Tongue (tissue), 2 donors: ENCODE results near the gene KCNQ2. TPM values are rescaled to one million over a fixed set of nuclear protein-coding genes. Genes with fewer than 3 reads are reported as not detected.

Experiments used
- DNase-seq: peaks from one replicate; pipeline ENCODE4 v3.0.0-alpha.2; 2015
- total RNA-seq: library from RNA; depleted of rRNA; stranded (reverse); fragments of >200 nt; gene quantifications from one replicate; pipeline ENCODE4 v1.2.3, GENCODE V29; 2014

KCNQ2 gene
- total RNA-seq, 1 donor from 2014 or later = 2.6 TPM

DNA sequence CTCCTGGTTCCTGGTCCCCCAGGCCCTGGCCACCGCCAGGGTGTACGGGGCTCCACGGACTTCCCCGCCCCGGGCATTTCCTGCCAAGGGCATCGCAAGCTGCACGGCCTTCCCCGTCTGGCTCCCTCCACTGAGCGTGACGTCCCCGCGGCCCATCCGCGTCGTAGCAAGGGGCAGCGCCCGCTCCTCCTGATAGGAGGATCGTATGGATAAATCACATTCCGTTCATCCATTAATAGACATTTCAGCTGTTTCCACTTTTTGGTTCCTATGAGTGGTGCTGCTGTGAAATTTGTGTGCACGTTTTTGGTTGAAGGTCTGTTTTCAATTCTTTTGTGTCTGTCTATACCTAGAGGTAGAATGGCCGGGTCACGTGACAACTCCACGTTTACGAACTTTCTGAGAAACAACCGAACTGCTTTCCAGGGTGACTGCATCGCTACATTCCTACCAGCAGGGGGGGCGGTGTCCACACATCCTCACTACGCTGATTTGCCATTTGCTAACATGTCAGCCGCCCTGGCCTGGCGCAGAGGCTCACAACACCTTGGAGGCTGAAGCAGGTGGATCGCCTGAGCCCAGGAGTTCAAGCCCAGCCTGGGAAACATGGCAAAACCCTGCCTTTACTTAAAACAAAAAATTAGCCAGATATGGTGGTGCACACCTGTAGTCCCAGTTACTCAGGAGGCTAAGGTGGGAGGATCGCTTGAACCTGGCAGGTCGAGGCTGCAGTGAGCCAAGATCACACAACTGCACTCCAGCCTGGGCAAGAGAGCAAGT is 37.7 kb downstream of the KCNQ2 start:
- peak; percentile 91 for DNase-seq

DNA sequence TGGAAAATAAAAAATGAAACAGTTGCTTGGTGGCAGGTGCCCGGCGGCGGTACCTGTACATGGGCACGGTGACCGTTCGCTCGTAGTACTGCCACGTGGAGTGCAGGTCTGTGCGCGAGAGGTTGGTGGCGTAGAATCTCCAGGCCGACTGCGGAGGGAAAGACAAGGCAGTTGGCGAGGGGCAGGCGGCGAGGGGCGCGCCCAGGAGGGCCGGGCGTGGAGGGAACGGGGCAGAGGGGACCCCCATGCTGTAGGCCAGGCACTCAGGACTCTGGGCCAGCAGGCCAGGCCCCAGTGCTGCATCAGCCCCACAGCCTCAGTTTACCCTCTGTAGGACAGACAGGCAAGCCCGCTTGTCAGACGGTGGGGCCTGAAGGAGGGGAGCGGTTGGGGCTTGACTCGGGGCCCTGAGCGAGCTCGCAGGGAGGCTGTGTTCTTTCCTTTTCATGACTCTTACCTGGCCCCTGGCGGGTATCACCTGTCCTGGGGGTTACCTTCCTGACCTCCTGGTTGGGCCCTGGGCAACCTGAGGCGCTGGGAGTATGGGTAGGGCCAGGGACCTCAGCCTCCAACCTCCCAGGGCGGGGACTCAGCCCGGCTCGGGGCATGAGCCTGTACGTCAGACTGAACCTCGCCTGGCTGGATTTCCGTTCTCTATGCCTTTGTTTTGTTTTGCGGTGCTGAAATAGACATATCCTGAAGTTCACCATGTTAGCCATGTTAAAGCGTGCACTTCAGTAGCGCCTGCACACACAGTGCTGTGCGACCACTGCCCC is 38.5 kb downstream of the KCNQ2 start:
- no peak for DNase-seq

DNA sequence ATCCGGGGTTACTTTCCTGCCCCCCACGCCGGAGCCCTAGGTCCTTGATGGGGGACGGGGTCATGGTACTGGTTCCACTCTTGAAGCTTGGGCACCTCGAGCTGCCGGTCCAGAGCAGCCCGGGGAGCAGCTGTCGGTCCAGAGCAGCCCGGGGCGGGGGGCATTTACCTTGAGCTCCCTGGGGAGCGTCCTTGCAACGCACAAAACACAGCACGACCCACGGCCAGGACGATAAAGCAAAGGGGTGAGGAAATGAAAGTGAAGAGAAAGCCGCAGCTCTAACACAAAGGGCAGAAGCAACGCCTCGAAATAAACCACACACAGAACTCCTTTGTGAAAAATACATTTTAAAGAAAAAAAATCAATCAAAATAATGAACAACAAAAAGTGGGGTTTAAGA is 39.1 kb downstream of the KCNQ2 start:
- no peak for DNase-seq

DNA sequence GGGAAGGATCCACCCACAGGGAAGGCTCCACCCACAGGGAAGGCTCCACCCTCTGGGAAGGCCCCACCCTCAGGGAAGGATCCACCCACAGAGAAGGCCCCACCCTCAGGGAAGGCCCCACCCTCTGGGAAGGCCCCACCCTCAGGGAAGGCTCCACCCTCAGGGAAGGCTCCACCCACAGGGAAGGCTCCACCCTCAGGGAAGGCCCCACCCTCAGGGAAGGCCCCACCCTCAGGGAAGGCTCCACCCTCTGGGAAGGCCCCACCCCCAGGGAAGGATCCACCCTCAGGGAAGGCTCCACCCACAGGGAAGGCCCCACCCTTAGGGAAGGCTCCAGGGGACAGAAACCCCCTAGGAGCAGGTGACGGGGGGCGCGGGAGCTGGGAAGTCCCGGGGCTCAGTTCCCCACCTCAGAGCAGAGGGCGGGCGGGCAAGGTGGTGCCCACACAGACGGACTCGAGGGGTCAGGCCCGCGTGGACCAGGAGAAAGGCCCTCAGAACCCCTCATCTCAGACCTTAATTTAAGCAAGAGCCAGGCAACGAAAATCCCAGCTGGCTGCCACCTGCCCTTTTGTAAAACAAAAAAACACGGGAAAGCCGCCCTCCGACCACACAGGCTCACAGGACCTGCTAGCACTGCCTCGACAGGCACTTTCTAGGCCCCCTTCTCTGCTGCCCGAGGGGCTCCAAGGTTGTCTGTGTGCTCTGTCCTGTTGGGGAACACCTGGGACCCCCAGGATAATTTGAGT is 39.7 kb downstream of the KCNQ2 start:
- no peak for DNase-seq

DNA sequence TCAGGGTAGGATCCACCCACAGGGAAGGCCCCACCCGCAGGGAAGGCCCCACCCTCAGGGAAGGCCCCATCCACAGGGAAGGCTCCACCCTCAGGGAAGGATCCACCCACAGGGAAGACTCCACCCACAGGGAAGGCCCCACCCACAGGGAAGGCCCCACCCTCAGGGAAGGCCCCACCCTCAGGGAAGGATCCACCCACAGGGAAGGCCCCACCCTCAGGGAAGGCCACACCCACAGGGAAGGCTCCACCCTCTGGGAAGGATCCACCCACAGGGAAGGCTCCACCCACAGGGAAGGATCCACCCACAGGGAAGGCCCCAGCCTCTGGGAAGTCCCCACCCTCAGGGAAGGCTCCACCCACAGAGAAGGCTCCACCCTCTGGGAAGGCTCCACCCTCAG is 40.5 kb downstream of the KCNQ2 start:
- no peak for DNase-seq

DNA sequence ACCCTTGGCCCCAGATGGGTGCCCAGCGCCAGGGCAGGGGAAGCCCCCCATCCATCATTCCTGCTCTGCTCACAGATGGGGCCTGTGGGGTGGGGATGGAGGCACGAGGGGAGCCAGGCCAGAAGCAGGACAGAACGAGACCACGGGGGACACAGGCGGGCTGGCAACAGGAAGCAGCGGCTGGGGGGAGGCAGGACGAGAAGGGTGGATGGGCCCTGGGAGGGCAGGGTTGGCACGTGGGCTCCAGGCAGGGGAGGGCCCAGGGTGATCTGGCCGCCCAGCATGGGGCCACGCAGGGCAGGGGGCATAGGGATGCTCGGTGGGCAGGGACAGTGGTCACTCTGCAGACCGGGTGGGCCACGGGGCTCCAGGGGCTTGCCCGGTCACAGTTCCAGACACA is 41.6 kb downstream of the KCNQ2 start:
- no peak for DNase-seq

DNA sequence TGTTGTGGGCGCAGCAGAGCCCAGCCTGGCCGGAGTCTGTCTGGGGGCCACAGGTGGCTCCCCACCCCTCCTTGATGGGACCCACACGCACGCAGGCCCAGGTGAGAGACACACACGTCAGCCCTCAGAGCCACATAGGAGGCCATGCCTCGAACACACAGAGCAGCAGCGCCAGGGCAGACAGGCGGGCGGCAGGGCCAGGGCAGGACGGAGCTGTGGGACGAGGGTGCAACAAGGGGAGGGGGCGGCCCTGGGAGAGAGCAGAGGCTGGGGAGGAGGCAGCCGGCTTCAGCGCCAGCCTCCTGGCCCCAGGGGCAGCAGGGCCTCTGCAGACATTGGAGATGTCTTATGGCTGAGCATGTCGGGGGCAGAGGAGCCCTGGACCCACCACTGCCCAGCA is 42.5 kb downstream of the KCNQ2 start:
- no peak for DNase-seq

DNA sequence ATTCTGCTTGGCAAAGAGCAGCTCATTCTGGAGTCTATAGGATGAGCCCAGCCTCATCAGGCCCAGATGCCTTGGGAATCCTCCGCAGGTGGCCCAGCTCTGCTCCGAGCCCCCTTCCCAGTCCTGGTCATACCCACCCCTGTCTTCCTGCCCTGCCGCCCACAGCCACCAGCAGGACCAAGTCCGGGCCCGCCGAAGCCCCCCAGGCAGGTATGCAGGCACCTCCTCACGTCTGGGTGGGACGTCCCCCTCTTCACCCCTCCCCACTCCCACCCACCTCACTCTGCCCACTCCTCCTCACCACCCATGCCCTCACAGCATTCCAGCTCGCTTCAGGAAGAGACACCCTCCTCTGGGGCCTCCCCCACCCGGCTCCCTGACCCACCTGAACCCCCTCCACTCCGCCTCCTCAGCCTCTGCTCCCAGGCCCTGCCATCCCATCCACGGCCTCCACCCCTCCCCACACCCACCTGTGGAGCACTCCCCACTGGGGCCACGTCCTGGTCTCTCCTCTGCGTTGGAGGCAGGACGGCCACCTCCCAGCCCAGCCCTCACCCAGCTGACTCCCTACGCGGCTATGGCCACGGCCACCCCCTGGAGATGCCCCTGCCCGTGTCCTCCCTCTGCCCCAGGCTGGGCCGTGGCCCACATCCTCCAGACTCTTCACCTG is 43.4 kb downstream of the KCNQ2 start:
- no peak for DNase-seq

DNA sequence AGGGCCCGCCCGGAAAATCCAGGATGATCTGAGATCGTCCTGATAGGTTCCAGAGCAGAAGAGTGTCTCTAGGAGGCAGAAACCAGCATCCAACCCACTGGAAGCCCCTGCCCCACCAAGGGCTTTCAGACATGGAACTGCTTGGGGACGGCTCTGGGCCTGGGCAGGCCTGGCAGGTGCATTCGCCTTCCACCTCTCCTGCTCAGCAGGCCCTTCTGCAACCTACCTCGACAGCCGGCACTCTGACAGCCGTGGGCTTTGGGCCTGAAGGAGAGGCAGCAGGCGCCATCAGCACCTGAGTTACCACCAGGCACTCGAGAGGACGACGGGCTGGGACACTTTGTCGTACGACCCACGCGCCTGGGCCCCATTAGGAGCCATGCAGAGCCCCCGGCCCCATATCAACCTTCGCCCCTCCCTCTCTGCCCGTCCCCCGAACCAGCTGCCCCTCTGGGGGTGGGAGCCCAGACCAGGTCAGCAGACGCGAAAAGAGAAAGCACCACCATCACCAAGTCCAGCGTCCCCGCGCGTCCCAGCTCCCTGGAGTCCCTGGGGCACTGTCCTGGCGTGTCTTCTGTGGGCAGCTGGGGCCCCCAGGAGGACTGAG is 44.6 kb downstream of the KCNQ2 start:
- no peak for DNase-seq

DNA sequence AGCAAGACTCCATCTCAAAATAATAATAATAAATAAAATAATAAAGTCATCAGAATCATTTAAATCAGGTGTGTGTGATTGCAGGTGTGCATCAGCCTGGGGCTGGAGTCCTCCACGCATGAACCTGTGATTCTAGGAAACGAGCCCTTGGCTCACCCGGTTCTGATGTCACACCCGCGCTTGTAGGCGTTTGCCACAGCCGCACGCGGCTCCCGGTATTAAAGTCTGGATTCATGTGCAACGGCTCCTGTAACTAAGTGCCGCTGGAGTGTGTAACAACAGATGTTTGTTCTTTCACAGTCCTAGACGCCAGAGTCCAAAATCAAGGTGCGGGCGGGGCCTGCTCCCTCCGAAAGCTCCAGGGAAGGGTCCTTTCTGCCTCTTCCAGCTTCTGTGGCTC is 45.2 kb downstream of the KCNQ2 start:
- DNase-seq = no peak

DNA sequence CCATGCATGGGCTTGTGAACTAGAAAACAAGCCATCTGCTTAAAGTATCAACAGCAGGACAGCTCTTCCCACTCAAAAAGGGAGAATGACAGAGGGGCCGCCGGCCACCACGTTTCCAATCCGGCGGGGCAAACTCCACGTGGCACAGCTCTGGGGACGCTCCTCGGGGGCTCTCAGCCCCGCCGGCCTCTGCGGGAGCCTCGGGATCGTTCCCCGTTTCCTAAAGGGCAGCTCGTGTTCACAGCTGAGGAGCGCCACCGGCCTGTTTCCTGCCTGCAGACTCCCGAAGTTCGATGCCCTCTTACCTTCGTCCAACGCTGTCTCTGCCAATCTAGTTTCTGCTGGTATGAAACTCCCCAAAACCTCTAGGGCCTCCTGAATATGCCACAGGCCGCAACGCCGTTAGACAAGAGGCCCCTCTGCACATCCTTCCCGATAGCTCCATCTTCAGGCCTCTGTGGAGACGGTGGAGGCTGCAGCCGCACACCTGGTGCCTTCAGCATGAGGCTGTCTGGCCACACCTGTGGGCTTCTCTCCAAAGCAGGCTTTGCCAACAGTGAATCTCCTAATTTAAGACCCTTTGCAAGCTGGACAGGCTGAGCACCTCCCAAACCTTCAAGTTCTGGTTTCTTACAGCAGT is 46.5 kb downstream of the KCNQ2 start:
- DNase-seq = no peak

DNA sequence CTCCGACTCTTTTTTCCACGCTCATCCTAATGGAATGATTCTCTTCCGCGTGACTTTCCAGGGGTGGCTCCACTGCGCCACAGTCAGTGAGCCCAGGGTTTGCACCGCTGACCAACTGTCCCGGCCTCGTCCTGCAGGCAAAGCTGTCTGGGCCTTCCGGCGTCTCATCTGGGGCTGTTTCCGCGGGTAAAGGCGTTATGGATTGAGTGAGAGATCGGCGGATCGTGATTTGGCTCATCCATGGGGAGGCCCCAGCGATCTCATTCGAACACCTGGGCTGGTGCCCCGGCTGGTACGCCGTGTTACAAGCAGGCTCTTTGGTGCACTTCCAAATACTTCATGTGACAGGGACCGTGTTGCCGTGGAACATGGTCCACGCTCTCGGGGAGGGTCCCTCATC is 47.8 kb downstream of the KCNQ2 start:
- no peak for DNase-seq

DNA sequence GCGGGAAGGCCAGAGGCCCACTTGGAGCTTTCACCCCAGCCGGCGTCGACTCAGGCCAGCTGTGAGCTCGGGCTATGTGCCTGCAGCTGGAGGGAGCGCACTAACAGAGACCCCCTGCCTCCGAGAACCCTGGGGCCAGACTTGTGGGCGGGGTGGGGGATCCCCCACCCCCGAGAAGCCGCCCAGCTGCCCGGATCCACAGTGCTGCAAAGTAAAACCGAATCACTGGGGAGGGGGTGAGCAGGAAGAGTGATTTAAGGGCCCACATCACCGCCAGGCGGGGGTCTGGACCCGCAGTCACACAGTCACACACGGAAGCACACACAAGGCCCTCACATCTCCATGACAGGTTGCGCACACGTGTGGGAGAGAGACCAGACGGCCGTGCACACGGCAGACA is 48.7 kb downstream of the KCNQ2 start:
- DNase-seq = no peak

DNA sequence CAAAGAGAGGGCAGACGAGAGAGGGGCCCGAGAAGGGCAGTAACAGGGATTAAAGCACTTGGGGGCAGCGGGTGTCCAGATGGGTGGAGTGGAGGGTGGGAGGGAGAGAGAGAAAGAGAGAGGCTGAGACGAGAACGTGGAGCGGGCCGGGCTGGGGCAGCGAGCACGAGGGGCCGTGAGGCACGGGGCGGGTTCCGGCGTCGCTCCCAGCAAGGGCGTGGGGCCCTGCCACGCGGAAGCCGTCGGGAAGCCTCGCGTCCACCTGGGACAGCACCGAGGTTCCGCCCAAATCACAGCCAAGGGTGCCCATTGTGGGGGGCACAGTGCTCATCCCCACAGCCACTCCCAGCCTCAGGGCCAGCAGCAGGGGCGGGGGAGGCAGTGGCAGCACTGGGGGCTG is 49.8 kb downstream of the KCNQ2 start:
- no peak for DNase-seq

DNA sequence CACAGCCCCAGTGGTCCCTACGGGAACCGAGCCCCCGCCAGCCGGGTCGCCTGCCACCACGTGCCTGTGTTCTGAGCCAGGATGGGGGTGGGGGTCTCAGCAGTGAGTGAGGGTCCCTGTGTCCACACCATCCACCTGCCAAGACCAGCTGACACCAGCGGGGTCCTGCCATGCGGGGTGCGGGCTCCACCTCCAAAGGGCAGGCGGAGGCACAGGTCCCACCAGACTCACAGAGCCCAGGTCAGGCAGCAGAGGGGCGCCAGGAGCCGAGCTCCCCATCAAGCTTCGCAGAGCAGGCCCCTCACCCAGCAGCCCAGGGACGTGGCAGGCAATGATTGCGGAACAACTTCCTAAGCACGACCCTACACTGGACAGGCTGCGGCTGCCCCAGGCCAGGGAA is 50.5 kb downstream of the KCNQ2 start:
- DNase-seq = no peak

DNA sequence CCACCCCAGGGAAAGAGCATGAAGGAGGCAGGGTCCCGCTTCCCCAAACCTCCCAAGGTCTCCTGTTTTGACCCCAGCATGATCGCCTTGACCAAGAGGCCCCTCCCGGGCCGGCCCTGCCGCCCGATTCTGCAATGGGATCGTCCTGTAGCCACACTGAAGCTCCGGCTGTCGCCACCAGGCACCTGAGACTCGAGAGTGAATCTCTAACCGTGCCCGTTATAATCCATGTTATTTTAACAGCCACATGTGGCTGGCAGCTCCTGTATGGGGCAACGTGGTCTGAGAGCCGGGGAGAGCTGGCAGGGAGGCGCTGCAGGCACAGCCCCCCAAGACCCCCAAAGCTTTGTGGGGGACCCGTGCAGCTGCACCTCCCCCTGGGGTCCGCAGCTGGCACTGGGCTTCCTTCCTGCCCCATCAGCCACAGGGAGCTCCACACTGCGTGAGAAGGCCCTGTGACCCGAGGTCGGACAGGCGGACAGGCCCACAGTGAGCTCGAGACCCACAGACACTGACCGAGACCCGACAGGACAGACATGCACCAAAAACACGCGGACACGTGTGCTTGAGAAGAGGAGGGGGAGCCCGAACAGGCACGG is 51.3 kb downstream of the KCNQ2 start:
- no peak for DNase-seq

DNA sequence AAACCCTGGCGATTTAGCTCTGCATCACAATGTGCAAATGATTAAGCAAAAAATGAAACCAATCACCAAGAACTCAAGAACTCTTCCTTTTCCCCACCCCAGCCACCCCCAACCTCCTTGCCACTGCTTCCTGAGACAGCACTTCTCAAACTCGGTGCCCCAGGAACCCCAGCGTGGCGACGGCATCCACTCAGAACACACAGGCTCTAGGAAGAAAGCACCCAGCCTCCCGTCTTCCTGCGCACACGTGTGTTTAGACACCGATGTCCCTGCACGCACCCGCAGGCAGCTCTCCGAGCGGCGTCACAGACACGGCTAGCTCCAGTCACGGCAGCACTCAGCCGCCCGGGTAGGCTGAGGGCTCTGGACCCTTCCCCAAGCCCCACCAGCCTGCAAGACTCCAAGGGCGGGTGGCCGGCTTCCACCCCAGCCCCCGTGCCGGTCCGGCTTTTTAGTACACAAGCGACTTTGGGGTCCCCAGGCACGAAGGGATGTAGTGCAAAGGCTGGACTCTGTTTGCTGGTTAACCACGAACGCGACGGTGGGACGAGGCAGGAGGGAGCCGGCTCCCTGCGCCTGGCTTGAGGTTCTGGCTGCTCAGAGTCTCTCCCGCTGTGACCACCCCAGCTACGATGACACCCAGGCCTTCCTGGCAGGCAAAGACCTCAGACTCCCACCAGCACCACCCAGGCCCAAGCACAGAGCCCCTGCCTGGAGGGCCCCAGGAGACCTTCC is 51.9 kb downstream of the KCNQ2 start:
- no peak for DNase-seq

DNA sequence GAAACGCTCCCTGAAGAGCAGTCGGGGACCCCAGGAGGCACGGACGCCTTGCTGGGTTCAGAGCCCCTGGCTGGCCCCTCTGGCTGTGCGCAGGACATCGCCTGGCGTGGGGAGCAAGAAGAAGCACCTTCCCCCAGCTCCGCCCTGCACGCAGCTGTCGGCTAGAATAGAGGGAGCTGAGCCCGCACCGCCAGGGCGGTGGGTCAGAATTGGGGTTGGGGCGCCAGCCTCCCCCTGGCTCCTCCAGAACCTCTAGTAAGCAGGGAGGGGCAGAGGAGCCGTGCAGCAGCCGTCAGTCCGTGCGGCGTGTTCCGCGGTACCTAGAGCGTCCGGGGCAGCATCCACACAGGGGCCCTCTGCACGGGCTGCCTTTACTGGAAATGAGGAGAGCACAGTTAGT is 53.2 kb downstream of the KCNQ2 start:
- DNase-seq = no peak

DNA sequence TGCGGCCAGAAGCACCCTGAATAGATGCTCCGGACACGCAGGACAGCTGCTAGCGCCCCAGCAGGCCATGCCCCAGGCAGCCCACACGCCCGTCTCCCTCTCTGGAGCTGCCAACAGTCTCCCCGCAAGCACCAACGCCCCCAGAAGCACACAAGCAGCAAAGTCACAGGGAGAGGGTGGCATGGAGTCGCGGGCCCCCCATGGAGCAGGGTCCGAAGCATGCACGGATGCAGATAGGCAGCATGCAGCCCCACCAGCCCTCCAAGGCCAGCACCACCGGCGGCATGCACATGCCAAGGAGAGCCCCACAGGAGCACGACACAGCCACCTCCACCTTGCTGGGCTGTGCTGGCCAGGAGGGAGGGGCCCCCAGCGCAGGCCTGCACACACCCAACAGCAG is 53.8 kb downstream of the KCNQ2 start:
- DNase-seq = no peak

DNA sequence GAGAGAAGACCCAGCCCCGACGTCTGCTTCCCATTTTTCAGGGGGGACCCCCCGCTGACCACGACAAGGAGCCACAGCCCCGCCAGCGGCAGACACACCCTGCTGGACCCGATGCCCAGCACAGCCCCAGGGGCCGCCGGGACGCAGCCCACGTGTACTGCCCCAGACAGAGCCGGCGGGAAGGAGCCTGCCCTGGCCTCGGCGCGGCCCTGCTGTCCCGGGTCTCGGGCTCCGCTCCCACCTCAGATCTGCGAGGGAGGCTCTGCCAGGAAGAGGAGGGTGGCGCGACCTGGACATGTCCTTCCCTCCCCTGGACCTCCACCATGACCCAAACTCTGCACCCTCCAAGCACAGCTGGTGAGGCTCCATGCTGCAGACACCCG is 54.7 kb downstream of the KCNQ2 start:
- no peak for DNase-seq
